NCI-H128 (cell line): Measurements from ENCODE around the gene ZFHX2.

Experiments
- DNase-seq: peaks from one replicate; lab custom pipeline; 2025; ENCODE audit not compliant: unreplicated experiment; lab: John Stamatoyannopoulos, UW

Gene ZFHX2

GRCh38 chr14:23523229-23524016 is 28.1 kb downstream of the ZFHX2 start:
- no peak for DNase-seq

- DNase-seq, result no peak
Observed at GRCh38 chr14:23522643-23523198, 28.8 kb downstream of the ZFHX2 start.

GRCh38 chr14:23521785-23522640 is 29.6 kb downstream of the ZFHX2 start:
- DNase-seq, result no peak

- no peak for DNase-seq
Observed at GRCh38 chr14:23520899-23521533, 30.5 kb downstream of the ZFHX2 start.

GRCh38 chr14:23518709-23519108 is 32.9 kb downstream of the ZFHX2 start:
- no peak for DNase-seq

- DNase-seq, result no peak
Observed at GRCh38 chr14:23517650-23518326, 33.8 kb downstream of the ZFHX2 start.

- DNase-seq, result no peak
Observed at GRCh38 chr14:23514644-23514957, 37.0 kb downstream of the ZFHX2 start.

GRCh38 chr14:23513818-23514643 is 37.5 kb downstream of the ZFHX2 start:
- no peak for DNase-seq

- DNase-seq, result peak; percentile 74
Observed at GRCh38 chr14:23513005-23513817, 38.4 kb downstream of the ZFHX2 start.

GRCh38 chr14:23512156-23512555 is 39.4 kb downstream of the ZFHX2 start:
- peak; percentile 23 for DNase-seq

- no peak for DNase-seq
Observed at GRCh38 chr14:23494223-23494622, 57.3 kb downstream of the ZFHX2 start.

GRCh38 chr14:23492618-23493272 is 58.8 kb downstream of the ZFHX2 start:
- DNase-seq, result no peak

- DNase-seq, result no peak
Observed at GRCh38 chr14:23487216-23487615, 64.3 kb downstream of the ZFHX2 start.

- no peak for DNase-seq
Observed at GRCh38 chr14:23486036-23486435, 65.5 kb downstream of the ZFHX2 start.

- DNase-seq, result no peak
Observed at GRCh38 chr14:23485326-23485725, 66.2 kb downstream of the ZFHX2 start.

- peak; percentile 51 for DNase-seq
Observed at GRCh38 chr14:23483236-23483854, 68.2 kb downstream of the ZFHX2 start.

- DNase-seq, result no peak
Observed at GRCh38 chr14:23482823-23483148, 68.8 kb downstream of the ZFHX2 start.
